ENCODE measurements around the gene ITM2C. TPM values are rescaled to one million over a fixed set of nuclear protein-coding genes. Genes with fewer than 3 reads are reported as not detected.

The ITM2C gene
- total and polyA plus RNA-seq, 2 donors, result 174 to 230 TPM

DNA sequence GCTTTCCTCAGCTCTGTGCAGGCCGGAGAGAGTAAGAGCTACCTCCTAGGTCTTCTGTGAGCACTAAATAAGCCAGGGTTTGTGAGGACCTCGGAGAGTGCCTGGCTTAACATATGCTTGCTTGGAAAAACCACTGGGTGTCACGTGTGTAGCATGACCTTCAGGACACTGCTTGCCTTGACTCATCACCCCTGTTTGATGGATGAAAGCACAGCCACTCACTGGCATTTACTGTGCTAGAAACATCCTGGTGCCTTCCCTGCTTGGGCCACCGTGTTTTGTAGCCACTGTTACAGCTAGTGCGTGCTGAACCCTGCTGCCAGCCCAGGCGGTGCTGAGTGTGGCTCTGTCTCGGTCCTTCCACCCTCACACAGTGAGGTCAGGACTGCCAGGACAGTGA, 34.8 kb upstream of the ITM2C start:
- 86% methylated on average over 7 of the region's 7 CpGs for WGBS
- H3K4me3 ChIP-seq (ENCODE audit: low read depth, low read length), result no peak overlapping the region
- DNase-seq (ENCODE audit: extremely low spot score), result no peak
- H3K4me1 ChIP-seq (ENCODE audit: insufficient read depth), result no peaks in the 10 kb centered on the region
- no peak overlapping the region for H3K27ac ChIP-seq (ENCODE audit: low read depth)
- no peaks in the 10 kb centered on the region for H3K36me3 ChIP-seq (ENCODE audit: insufficient read depth)

GRCh38 chr2:230830428-230830827, 34.3 kb upstream of the ITM2C start:
- no peaks in the 10 kb centered on the region for H3K4me1 ChIP-seq (ENCODE audit: insufficient read depth)
- H3K27ac ChIP-seq (ENCODE audit: low read depth), result no peak overlapping the region
- DNase-seq (ENCODE audit: extremely low spot score), result no peak
- no peaks in the 10 kb centered on the region for H3K36me3 ChIP-seq (ENCODE audit: insufficient read depth)
- WGBS, result 75% methylated on average over 7 of the region's 7 CpGs
- no peak overlapping the region for H3K4me3 ChIP-seq (ENCODE audit: low read depth, low read length)

DNA sequence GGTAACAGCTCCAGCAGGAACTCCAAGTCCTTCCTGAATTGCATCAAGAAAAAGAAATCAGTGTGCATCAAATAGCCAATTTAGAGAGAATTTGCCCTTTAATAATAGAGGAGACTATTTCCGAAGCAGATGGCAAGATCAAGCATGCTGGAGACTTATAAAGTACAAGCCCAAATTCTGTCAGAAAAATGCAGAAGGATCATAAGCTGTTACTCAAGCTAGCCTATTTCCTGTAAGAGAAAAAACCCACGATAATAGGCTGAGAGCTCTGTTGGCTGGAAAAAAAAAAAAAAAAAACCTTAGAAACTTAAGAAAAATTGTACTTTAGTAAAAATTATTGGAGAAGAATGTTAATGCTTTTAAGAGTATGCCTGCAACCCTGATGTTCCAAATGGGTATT, 24.4 kb upstream of the ITM2C start:
- Histone ChIP-seq H3K27ac (ENCODE audit: low read depth) (no peak overlapping the region), H3K36me3 (ENCODE audit: insufficient read depth) (no peaks in the 10 kb centered on the region), H3K4me3 (ENCODE audit: low read depth, low read length) (no peak overlapping the region), H3K4me1 (ENCODE audit: insufficient read depth) (no peaks in the 10 kb centered on the region)
- WGBS, result 49% methylated on average over 2 of the region's 2 CpGs
- DNase-seq (ENCODE audit: extremely low spot score), result no peak

GRCh38 chr2:230842473-230842872, 22.3 kb upstream of the ITM2C start:
- H3K4me1 ChIP-seq (ENCODE audit: insufficient read depth), result no peaks in the 10 kb centered on the region
- no peak overlapping the region for H3K4me3 ChIP-seq (ENCODE audit: low read depth, low read length)
- H3K36me3 ChIP-seq (ENCODE audit: insufficient read depth), result no peaks in the 10 kb centered on the region
- DNase-seq (ENCODE audit: extremely low spot score), result no peak
- no peak overlapping the region for H3K27ac ChIP-seq (ENCODE audit: low read depth)
- 51% methylated on average over 6 of the region's 6 CpGs for WGBS

GRCh38 chr2:230843132-230843531, 21.6 kb upstream of the ITM2C start:
- 81% methylated on average over 4 of the region's 4 CpGs for WGBS
- Histone ChIP-seq H3K27ac (ENCODE audit: low read depth) (no peak overlapping the region), H3K4me3 (ENCODE audit: low read depth, low read length) (no peak overlapping the region), H3K36me3 (ENCODE audit: insufficient read depth) (no peaks in the 10 kb centered on the region), H3K4me1 (ENCODE audit: insufficient read depth) (no peaks in the 10 kb centered on the region)
- no peak for DNase-seq (ENCODE audit: extremely low spot score)

- no peaks in the 10 kb centered on the region for H3K36me3 ChIP-seq (ENCODE audit: insufficient read depth)
- H3K4me3 ChIP-seq (ENCODE audit: low read depth, low read length), result no peak overlapping the region
- H3K27ac ChIP-seq (ENCODE audit: low read depth), result no peak overlapping the region
- no peak for DNase-seq (ENCODE audit: extremely low spot score)
- H3K4me1 ChIP-seq (ENCODE audit: insufficient read depth), result no peaks in the 10 kb centered on the region
- 96% methylated on average over 6 of the region's 6 CpGs for WGBS
Measured at GRCh38 chr2:230846360-230846759, 18.4 kb upstream of the ITM2C start.

- Histone ChIP-seq H3K4me1 (ENCODE audit: insufficient read depth) (no peaks in the 10 kb centered on the region), H3K4me3 (ENCODE audit: low read depth, low read length) (no peak overlapping the region), H3K27ac (ENCODE audit: low read depth) (no peak overlapping the region), H3K36me3 (ENCODE audit: insufficient read depth) (no peaks in the 10 kb centered on the region)
- WGBS, result 7% methylated on average over 32 of the region's 32 CpGs
- DNase-seq (ENCODE audit: extremely low spot score), result no peak
Measured at GRCh38 chr2:230847883-230848388, 16.8 kb upstream of the ITM2C start.

DNA sequence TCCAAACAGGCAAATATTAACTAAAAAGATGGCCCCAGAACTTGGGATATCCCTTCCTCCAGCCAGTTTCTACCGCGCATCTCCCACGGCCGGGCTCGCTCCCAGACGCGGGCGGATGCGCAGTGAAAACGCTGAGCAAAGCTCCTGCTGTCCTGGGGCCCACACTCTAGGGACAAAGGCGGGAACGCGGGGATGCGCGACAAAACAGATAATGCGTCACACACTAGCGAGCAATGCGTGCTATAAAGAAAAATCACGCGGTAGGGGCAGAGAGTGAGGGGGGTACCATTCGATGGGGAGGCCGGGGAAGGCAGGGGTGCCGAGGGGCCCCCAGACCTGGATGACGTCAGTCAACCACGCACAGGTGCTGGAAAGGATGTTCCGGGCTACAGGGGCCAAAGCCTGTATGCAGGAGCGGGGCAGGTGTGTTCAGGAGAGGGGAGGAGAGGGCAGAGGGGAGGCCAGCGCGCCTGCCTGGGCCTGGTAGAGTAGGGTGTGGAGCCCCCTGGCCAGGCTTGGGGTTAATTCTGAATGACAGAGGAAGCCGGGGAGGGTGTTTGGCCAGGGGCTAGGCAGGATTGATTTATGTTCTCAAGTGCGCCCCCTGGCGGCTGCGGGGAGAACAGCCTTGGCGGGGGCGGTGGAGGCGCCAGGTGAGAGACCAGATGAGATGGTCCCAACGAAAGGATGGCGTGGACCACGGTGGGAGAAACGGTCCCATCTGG, 14.9 kb upstream of the ITM2C start:
- WGBS, result 62% methylated on average over 40 of the region's 40 CpGs
- no peak overlapping the region for H3K27ac ChIP-seq (ENCODE audit: low read depth)
- DNase-seq (ENCODE audit: extremely low spot score), result no peak

DNA sequence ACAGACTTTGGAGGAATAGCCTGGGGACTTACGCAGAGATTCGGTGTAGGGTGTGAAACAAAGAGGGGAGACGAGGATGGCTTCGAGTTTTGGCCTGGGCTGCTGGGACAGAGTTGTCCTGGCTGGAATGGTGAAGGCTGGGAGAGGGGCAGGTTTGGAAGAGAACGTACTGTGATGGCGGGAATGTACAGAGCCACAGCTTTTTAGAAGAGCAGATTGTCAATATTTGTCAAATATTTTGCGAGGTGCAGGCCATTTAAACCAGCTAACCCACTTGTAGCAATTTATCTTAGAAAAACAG, 14.4 kb upstream of the ITM2C start:
- 60% methylated on average over 7 of the region's 7 CpGs for WGBS
- Histone ChIP-seq H3K27ac (ENCODE audit: low read depth) (no peak overlapping the region), H3K4me3 (ENCODE audit: low read depth, low read length) (no peak overlapping the region), H3K4me1 (ENCODE audit: insufficient read depth) (no peaks in the 10 kb centered on the region), H3K36me3 (ENCODE audit: insufficient read depth) (no peaks in the 10 kb centered on the region)
- no peak for DNase-seq (ENCODE audit: extremely low spot score)

More for the DNA sequence above, 14.9 kb upstream of the ITM2C start:
- no peak overlapping the region for H3K4me3 ChIP-seq (ENCODE audit: low read depth, low read length)
- no peaks in the 10 kb centered on the region for H3K4me1 ChIP-seq (ENCODE audit: insufficient read depth)
- no peaks in the 10 kb centered on the region for H3K36me3 ChIP-seq (ENCODE audit: insufficient read depth)

- Histone ChIP-seq H3K4me1 (ENCODE audit: insufficient read depth) (no peaks in the 10 kb centered on the region), H3K27ac (ENCODE audit: low read depth) (no peak overlapping the region), H3K36me3 (ENCODE audit: insufficient read depth) (no peaks in the 10 kb centered on the region), H3K4me3 (ENCODE audit: low read depth, low read length) (no peak overlapping the region)
- 73% methylated on average over 4 of the region's 4 CpGs for WGBS
- no peak for DNase-seq (ENCODE audit: extremely low spot score)
Measured at GRCh38 chr2:230852113-230852512, 12.6 kb upstream of the ITM2C start.

DNA sequence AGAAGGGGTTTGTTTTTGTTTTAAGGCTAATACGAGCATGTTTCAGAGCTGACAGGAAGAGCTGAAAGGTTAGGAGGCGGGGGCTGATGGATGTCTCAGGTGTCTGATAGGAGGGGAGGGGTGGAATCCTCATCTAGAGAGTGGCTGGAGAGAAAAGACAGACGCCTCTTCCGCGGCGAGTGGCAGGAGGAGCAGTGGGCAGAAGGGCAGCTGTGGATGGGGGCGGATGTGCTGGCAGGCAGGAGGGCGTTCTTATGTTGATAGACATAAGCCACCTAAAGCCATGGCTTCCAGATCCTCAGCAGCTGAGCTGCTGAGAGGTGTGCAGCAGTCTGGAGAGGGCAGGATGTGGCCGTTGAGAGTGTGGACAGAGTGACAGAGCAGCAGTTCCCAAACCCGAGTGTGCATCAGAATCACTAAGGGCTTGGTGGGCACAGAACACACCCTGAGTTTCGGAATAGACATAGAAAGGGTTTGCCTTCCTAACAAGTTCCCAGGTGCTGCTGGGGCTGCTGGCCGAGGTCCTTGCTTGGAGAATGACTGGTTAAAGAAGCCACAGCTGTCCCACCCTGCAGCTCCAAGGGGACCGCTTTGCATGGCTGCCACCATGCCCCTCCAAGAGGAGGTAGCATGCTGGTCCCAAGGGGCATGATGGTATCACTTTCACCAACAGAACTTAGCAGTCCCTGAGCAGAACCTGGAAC, 3.0 kb upstream of the ITM2C start:
- H3K4me3 ChIP-seq (ENCODE audit: low read depth, low read length), result no peak overlapping the region
- H3K36me3 ChIP-seq (ENCODE audit: insufficient read depth), result no peaks in the 10 kb centered on the region
- 36% methylated on average over 13 of the region's 13 CpGs for WGBS
- no peak for DNase-seq (ENCODE audit: extremely low spot score)
- no peak overlapping the region for H3K27ac ChIP-seq (ENCODE audit: low read depth)
- H3K4me1 ChIP-seq (ENCODE audit: insufficient read depth), result no peaks in the 10 kb centered on the region

GRCh38 chr2:230862292-230862691, 2.5 kb upstream of the ITM2C start:
- no peaks in the 10 kb centered on the region for H3K4me1 ChIP-seq (ENCODE audit: insufficient read depth)
- no peak overlapping the region for H3K4me3 ChIP-seq (ENCODE audit: low read depth, low read length)
- no peaks in the 10 kb centered on the region for H3K36me3 ChIP-seq (ENCODE audit: insufficient read depth)
- WGBS, result 90% methylated on average over 5 of the region's 5 CpGs
- H3K27ac ChIP-seq (ENCODE audit: low read depth), result no peak overlapping the region
- DNase-seq (ENCODE audit: extremely low spot score), result no peak

DNA sequence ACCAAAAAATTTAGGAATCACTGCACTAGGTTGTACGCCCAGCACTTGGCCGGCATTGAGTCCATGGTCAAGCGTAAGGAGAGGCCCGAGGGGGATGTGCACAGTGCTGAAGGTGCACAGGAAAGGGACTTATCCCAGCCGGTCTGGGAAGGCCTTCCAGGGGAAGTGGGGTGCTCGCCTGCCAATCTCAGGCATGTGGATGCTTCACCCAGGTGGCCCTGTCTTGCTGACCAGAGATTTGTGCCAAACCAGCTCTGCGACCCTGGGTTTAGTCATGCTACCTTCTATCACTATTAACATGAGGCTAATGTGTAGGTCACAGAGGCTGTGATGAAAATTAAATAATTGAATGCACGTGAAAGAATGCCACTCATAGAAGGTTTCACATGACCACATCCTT, 1.7 kb upstream of the ITM2C start:
- Histone ChIP-seq H3K36me3 (ENCODE audit: insufficient read depth) (no peaks in the 10 kb centered on the region), H3K4me3 (ENCODE audit: low read depth, low read length) (no peak overlapping the region), H3K27ac (ENCODE audit: low read depth) (no peak overlapping the region), H3K4me1 (ENCODE audit: insufficient read depth) (no peaks in the 10 kb centered on the region)
- no peak for DNase-seq (ENCODE audit: extremely low spot score)
- WGBS, result 69% methylated on average over 8 of the region's 8 CpGs

DNA sequence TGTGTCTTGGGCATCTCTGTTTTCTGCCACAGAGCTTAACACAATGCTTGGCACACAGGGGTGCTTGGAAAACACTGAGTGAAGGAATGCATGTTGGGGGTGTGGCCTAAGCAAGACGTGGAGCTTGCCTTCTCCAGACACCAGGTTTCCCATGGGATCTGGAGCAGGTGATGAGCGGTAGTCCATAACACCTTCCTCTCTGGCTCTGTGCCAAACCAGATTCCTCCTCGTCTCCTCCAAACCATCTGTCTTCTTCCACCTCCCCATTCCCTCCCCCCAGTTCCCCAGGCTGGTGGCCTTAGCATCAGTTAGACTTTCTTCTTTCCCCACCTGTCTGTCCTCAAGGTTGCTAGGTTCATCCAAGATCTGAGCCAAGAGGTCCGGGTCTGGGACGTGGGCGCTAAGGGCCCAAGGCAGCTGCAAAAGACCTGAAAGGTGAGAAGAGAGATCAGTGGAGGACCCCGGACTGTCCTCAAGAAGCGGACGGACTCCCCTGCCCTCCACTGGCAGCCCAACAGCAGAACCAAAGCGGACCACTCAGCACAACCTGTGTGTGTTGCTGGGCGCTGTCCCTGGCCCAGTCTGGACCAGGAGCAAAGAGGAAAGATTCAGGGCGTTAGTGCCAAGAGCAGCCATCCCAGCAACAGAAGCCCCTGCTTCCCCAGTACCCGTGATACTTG, 1.2 kb upstream of the ITM2C start:
- DNase-seq (ENCODE audit: extremely low spot score), result no peak
- Histone ChIP-seq H3K27ac (ENCODE audit: low read depth) (no peak overlapping the region), H3K4me1 (ENCODE audit: insufficient read depth) (no peaks in the 10 kb centered on the region), H3K36me3 (ENCODE audit: insufficient read depth) (no peaks in the 10 kb centered on the region), H3K4me3 (ENCODE audit: low read depth, low read length) (no peak overlapping the region)
- 79% methylated on average over 13 of the region's 13 CpGs for WGBS

Data from urinary bladder (tissue), 4 donors.